HepG2 (cell line): ENCODE data around the gene CCNT2. TPM values are rescaled to one million over a fixed set of nuclear protein-coding genes. Genes with fewer than 3 reads are reported as not detected.

Experiments
- AFF4 ChIP-seq: sonication (generic); formaldehyde crosslinking; IDR thresholded peaks from 2 replicates; pipeline ENCODE4 v1.4.0; 2020; ENCODE audit warnings: missing genetic modification reagents
- ATF7-NPFF ChIP-seq: sonication (generic); formaldehyde crosslinking; IDR thresholded peaks from 2 replicates; pipeline ENCODE4 v1.8.1; 2023; ENCODE audit warnings: mild to moderate bottlenecking, low read depth, missing genetic modification reagents, moderate library complexity
- BHLHE40 ChIP-seq: IDR thresholded peaks from 2 replicates; pipeline ENCODE4 v1.6.1; 2011; ENCODE audit warnings: low read length, improper control_type of control experiment
- CENPBD1 ChIP-seq: sonication (generic); formaldehyde crosslinking; IDR thresholded peaks from 2 replicates; pipeline ENCODE4 v1.8.0; 2022; ENCODE audit warnings: missing genetic modification reagents, low read depth, mild to moderate bottlenecking, borderline replicate concordance
- KAT2B ChIP-seq: fragments of 150-350 bp; IDR thresholded peaks from 2 replicates; pipeline ENCODE4 v1.6.1; 2014; ENCODE audit warnings: low read depth, low read length, borderline replicate concordance
- KDM5A ChIP-seq: fragments of 200-600 bp; sonication (generic); IDR thresholded peaks from 2 replicates; pipeline ENCODE4 v1.7.0; 2018; ENCODE audit warnings: antibody characterized with exemption, mild to moderate bottlenecking, low read length, borderline replicate concordance
- KDM5B ChIP-seq: sonication (generic); formaldehyde crosslinking; IDR thresholded peaks from 2 replicates; pipeline ENCODE4 v1.4.0; 2020; ENCODE audit warnings: missing genetic modification reagents, mild to moderate bottlenecking, borderline replicate concordance
- MXI1 ChIP-seq: IDR thresholded peaks from 3 replicates; pipeline ENCODE4 v1.6.1; 2012; ENCODE audit warnings: low read depth, low read length, inconsistent platforms, borderline replicate concordance
- NBN ChIP-seq: fragments of 450-650 bp; conservative IDR thresholded peaks from 2 replicates; pipeline ENCODE4 v1.6.1; 2017
- NCOA2 ChIP-seq: sonication (generic); formaldehyde crosslinking; IDR thresholded peaks from 2 replicates; pipeline ENCODE4 v1.8.0; 2022; ENCODE audit warnings: inconsistent platforms
- NFKB2 ChIP-seq: sonication (generic); formaldehyde crosslinking; IDR thresholded peaks from 2 replicates; pipeline ENCODE4 v1.4.0; 2020; ENCODE audit warnings: missing genetic modification reagents, borderline replicate concordance
- RARG ChIP-seq: sonication (generic); formaldehyde crosslinking; IDR thresholded peaks from 2 replicates; pipeline ENCODE4 v1.4.0; 2020; ENCODE audit warnings: low read depth, mild to moderate bottlenecking, missing genetic modification reagents
- REPIN1 ChIP-seq: sonication (generic); formaldehyde crosslinking; IDR thresholded peaks from 2 replicates; pipeline ENCODE4 v1.8.0; 2022; ENCODE audit warnings: missing genetic modification reagents, low read depth, mild to moderate bottlenecking, borderline replicate concordance
- TEAD3 ChIP-seq: optimal IDR thresholded peaks from 2 replicates; pipeline ENCODE3; 2016; ENCODE audit warnings: borderline replicate concordance
- THAP11 ChIP-seq: IDR thresholded peaks from 2 replicates; pipeline ENCODE4 v1.6.1; 2016; ENCODE audit warnings: missing biosample characterization, missing genetic modification reagents
- THRA ChIP-seq: sonication (generic); formaldehyde crosslinking; IDR thresholded peaks from 2 replicates; pipeline ENCODE4 v1.4.0; 2020; ENCODE audit warnings: missing genetic modification reagents, borderline replicate concordance
- ZBTB38 ChIP-seq: sonication (generic); formaldehyde crosslinking; IDR thresholded peaks from 2 replicates; pipeline ENCODE4 v1.5.1; 2020; ENCODE audit warnings: mild to moderate bottlenecking, missing genetic modification reagents
- ZFAT ChIP-seq: sonication (generic); formaldehyde crosslinking; conservative IDR thresholded peaks from 2 replicates; pipeline ENCODE4 v1.8.1; 2023; ENCODE audit warnings: missing genetic modification reagents, inconsistent platforms
- ZNF143 ChIP-seq: sonication (generic); formaldehyde crosslinking; IDR thresholded peaks from 2 replicates; pipeline ENCODE4 v1.4.0; 2020; ENCODE audit warnings: missing genetic modification reagents
- ZNF205 ChIP-seq: IDR thresholded peaks from 2 replicates; pipeline ENCODE4 v1.6.1; 2018; ENCODE audit warnings: missing biosample characterization, missing genetic modification reagents
- ZNF280B ChIP-seq: sonication (generic); formaldehyde crosslinking; IDR thresholded peaks from 2 replicates; pipeline ENCODE4 v1.5.0; 2020; ENCODE audit warnings: missing genetic modification reagents, mild to moderate bottlenecking, borderline replicate concordance
- ZNF607 ChIP-seq: sonication (generic); formaldehyde crosslinking; IDR thresholded peaks from 2 replicates; pipeline ENCODE4 v1.5.1; 2020; ENCODE audit warnings: missing genetic modification reagents, mild to moderate bottlenecking, borderline replicate concordance
- ZNF652 ChIP-seq: IDR thresholded peaks from 2 replicates; pipeline ENCODE4 v1.6.1; 2016; ENCODE audit warnings: low read depth, borderline replicate concordance
- ZNF709 ChIP-seq: sonication (generic); formaldehyde crosslinking; IDR thresholded peaks from 2 replicates; pipeline ENCODE4 v1.5.0; 2020; ENCODE audit warnings: mild to moderate bottlenecking, missing genetic modification reagents
- polyA plus RNA-seq, 8 experiments: library from polyadenylated mRNA; depleted of rRNA in 3 of 8; stranded (reverse) in 7 of 8; unstranded in 1 of 8; fragments of >200 nt; fragmentation: Illumina TruSeq in 4 of 8; extraction: Trizol in 4 of 8; gene quantifications; 2 replicates each; pipeline versions ENCODE4 v1.2.1 to v1.2.3, GENCODE V29; 2011 to 2016; ENCODE audit warnings: low read depth in 4 of 8, missing spikeins in 1 of 8, mixed read lengths in 1 of 8; ENCODE audit not compliant: insufficient read depth in 1 of 8
- total RNA-seq, 5 experiments: library from RNA; depleted of rRNA; stranded (reverse); fragments of >200 nt; fragmentation: Illumina TruSeq; extraction: Trizol; gene quantifications; 2 replicates each; pipeline ENCODE4 v1.2.3, GENCODE V29; 2016; ENCODE audit warnings: low read depth in 1 of 5

Gene CCNT2
- total and polyA plus RNA-seq, 2 of the 13 experiments (the other 11 are each of a cell fraction or from before 2014, with no cell fraction given), result 22.1 to 34.4 TPM

GRCh38 chr2:135004005-135004746, 85.6 kb downstream of the CCNT2 start (continued):
- TF ChIP-seq NFKB2 (CRISPR knock-in tag) (no peak; the same call in 1 of the 2 replicates), KAT2B (no peak), ZNF143 (CRISPR knock-in tag) (no peak), ZFAT (no peak), AFF4 (CRISPR knock-in tag) (no peak), RARG (no peak), ZNF607 (CRISPR knock-in tag) (no peak), CENPBD1 (no peak), ZNF652 (CRISPR knock-in tag) (0 out of 2 replicates have a peak, but pooled peaks have one; percentile 14), ZNF205 (CRISPR knock-in tag) (peak; percentile 68; the same call in 1 of the 2 replicates), BHLHE40 (no peak), ZNF709 (CRISPR knock-in tag) (no peak), ZBTB38 (no peak), REPIN1 (CRISPR knock-in tag) (0 out of 2 replicates have a peak, but pooled peaks have one; percentile 24), MXI1 (peak; percentile 32; the same call in 1 of the 3 replicates), KDM5B (CRISPR knock-in tag) (peak; percentile 33; the same call in 1 of the 2 replicates), NCOA2 (0 out of 2 replicates have a peak, but pooled peaks have one; percentile 8), THAP11 (peak; percentile 35; the same call in 1 of the 2 replicates), ZNF280B (CRISPR knock-in tag) (no peak), NBN (no peak), TEAD3 (CRISPR knock-in tag) (no peak), THRA (CRISPR knock-in tag) (peak; percentile 62; the same call in 1 of the 2 replicates), KDM5A (no peak), ATF7-NPFF (CRISPR knock-in tag) (no peak)
